Neuronal stem cell (in vitro differentiated cells): Measurements from ENCODE around the gene GPATCH2L.

ENCODE experiments used
- DNase-seq: peaks from one replicate; pipeline ENCODE4 v3.0.0-alpha.2; 2013; ENCODE audit warnings: low spot score
- H2AFZ ChIP-seq: one replicate; pipeline ENCODE4 v1.6.1; 2013; ENCODE audit warnings: mild to moderate bottlenecking, low read length, inconsistent platforms
- H2AK5ac ChIP-seq: 2 replicates; pipeline ENCODE4 v1.6.1; 2013; ENCODE audit warnings: low read depth, mild to moderate bottlenecking, inconsistent platforms, low read length, moderate library complexity, mixed read lengths
- H2BK120ac ChIP-seq: 2 replicates; pipeline ENCODE4 v1.6.1; 2013; ENCODE audit warnings: low read depth, mild to moderate bottlenecking, inconsistent platforms, low read length, moderate library complexity, mixed read lengths
- H2BK12ac ChIP-seq: one replicate; pipeline ENCODE4 v1.6.1; 2013; ENCODE audit warnings: low read length, inconsistent platforms
- H2BK15ac ChIP-seq: 2 replicates; pipeline ENCODE4 v1.6.1; 2013; ENCODE audit warnings: mild to moderate bottlenecking, low read length, inconsistent platforms, mixed read lengths
- H2BK5ac ChIP-seq: one replicate; pipeline ENCODE4 v1.6.1; 2013; ENCODE audit warnings: inconsistent platforms, mild to moderate bottlenecking, low read length, moderate library complexity
- H3K14ac ChIP-seq: one replicate; pipeline ENCODE4 v1.6.1; 2013; ENCODE audit warnings: low read length, inconsistent platforms
- H3K18ac ChIP-seq: 2 replicates; pipeline ENCODE4 v1.6.1; 2013; ENCODE audit warnings: low read length, inconsistent platforms
- H3K23ac ChIP-seq: 2 replicates; pipeline ENCODE4 v1.6.1; 2013; ENCODE audit warnings: low read depth, mild to moderate bottlenecking, mixed read lengths, low read length, inconsistent platforms; ENCODE audit not compliant: poor library complexity
- H3K27ac ChIP-seq: replicated peaks from 3 replicates; pipeline ENCODE4 v1.5.1; 2013; ENCODE audit warnings: low read length, inconsistent platforms
- H3K27me3 ChIP-seq, 3 experiments: 2 replicates each; pipeline ENCODE4 v1.6.1; 2013; ENCODE audit warnings: low read length in 3 of 3, mild to moderate bottlenecking in 2 of 3, inconsistent platforms in 1 of 3, low read depth in 1 of 3, mixed read lengths in 1 of 3, moderate library complexity in 1 of 3; ENCODE audit not compliant: control insufficient read depth in 3 of 3, insufficient read depth in 3 of 3
- H3K36me3 ChIP-seq, 2 donors: replicated peaks in 1 of 2; 2 replicates each; pipeline ENCODE4 v1.6.1; 2013; ENCODE audit warnings: low read length in 2 of 2; ENCODE audit not compliant: control insufficient read depth in 2 of 2, insufficient read depth in 2 of 2
- H3K4ac ChIP-seq: 2 replicates; pipeline ENCODE4 v1.6.1; 2013; ENCODE audit warnings: inconsistent platforms, mild to moderate bottlenecking, low read length, moderate library complexity
- H3K4me1 ChIP-seq, 2 donors: 1 replicate in 1 of 2; 2 replicates in 1 of 2; pipeline ENCODE4 v1.6.1; 2013; ENCODE audit warnings: low read length in 2 of 2, low read depth in 1 of 2; ENCODE audit not compliant: control insufficient read depth in 2 of 2, insufficient read depth in 1 of 2
- H3K4me2 ChIP-seq: one replicate; pipeline ENCODE4 v1.6.1; 2013; ENCODE audit warnings: mild to moderate bottlenecking, low read length, inconsistent platforms; ENCODE audit not compliant: insufficient read depth, poor library complexity, severe bottlenecking
- H3K4me3 ChIP-seq, 2 donors: 2 replicates each; pipeline ENCODE4 v1.5.1; 2013; ENCODE audit warnings: low read length in 2 of 2, mild to moderate bottlenecking in 2 of 2, inconsistent platforms in 1 of 2, moderate library complexity in 1 of 2
- H3K79me1 ChIP-seq: one replicate; pipeline ENCODE4 v1.6.1; 2013; ENCODE audit warnings: low read depth, mild to moderate bottlenecking, inconsistent platforms, low read length, moderate library complexity
- H3K9ac ChIP-seq: one replicate; pipeline ENCODE4 v1.6.1; 2013; ENCODE audit warnings: mild to moderate bottlenecking, low read depth, low read length, inconsistent platforms; ENCODE audit not compliant: poor library complexity
- H3K9me3 ChIP-seq, 2 donors: replicated peaks in 1 of 2; 2 replicates each; pipeline versions ENCODE3 to v1.6.1; 2013; ENCODE audit warnings: low read length in 2 of 2, mild to moderate bottlenecking in 2 of 2, inconsistent platforms in 1 of 2, low read depth in 1 of 2, mixed read lengths in 1 of 2, moderate library complexity in 1 of 2; ENCODE audit not compliant: control insufficient read depth in 2 of 2, insufficient read depth in 1 of 2
- H4K8ac ChIP-seq: one replicate; pipeline ENCODE4 v1.6.1; 2013; ENCODE audit warnings: low read depth, mild to moderate bottlenecking, inconsistent platforms, low read length, moderate library complexity
- H4K91ac ChIP-seq: one replicate; pipeline ENCODE4 v1.6.1; 2013; ENCODE audit warnings: low read length, low read depth, mild to moderate bottlenecking, inconsistent platforms; ENCODE audit not compliant: poor library complexity
- WGBS, 2 donors: extraction: QIAGEN DNeasy Blood & Tissue Kit; methylation state at CpG; one replicate each; pipeline ENCODE4 v1.1.7; 2013; ENCODE audit warnings: missing lambda C conversion rate in 2 of 2, mixed read lengths in 1 of 2; ENCODE audit not compliant: insufficient read length in 2 of 2, insufficient replicate concordance in 1 of 2; ENCODE audit errors: extremely low coverage in 2 of 2; 5-methylcytosine and 5-hydroxymethylcytosine counted together

The GPATCH2L gene

GRCh38 chr14:76201162-76201561 is 49.4 kb downstream of the GPATCH2L start:
- H4K8ac ChIP-seq, result no peak overlapping the region
- no CpG with 5 or more reads among the region's 5 CpGs for WGBS, 2 donors
- no peaks in the 10 kb centered on the region for H3K9me3 ChIP-seq
- no peak for DNase-seq
- H3K27ac ChIP-seq, result no peak overlapping the region
- no peaks in the 10 kb centered on the region for H3K79me1 ChIP-seq
- no peak overlapping the region for H3K4me3 ChIP-seq
- H2BK5ac ChIP-seq, result no peak overlapping the region
- H2BK12ac ChIP-seq, result no peak overlapping the region
- H2AK5ac ChIP-seq, result no peak overlapping the region
- no peak overlapping the region for H2AFZ ChIP-seq
- H3K27me3 ChIP-seq, result no peaks in the 10 kb centered on the region
- H3K9ac ChIP-seq, result no peak overlapping the region
- no peak overlapping the region for H2BK120ac ChIP-seq
- peaks cover 6 to 90% of the 10 kb centered on the region in 2 donors for H3K36me3 ChIP-seq
- no peak overlapping the region for H3K4me2 ChIP-seq
- H3K18ac ChIP-seq, result no peak overlapping the region
- H2BK15ac ChIP-seq, result no peak overlapping the region
- H4K91ac ChIP-seq, result no peak overlapping the region
- no peak overlapping the region for H3K23ac ChIP-seq
- no peak overlapping the region for H3K14ac ChIP-seq
- H3K4me1 ChIP-seq, result no peaks in the 10 kb centered on the region
- no peak overlapping the region for H3K4ac ChIP-seq

- Histone ChIP-seq H3K4ac (no peak overlapping the region), H4K91ac (no peak overlapping the region), H2BK12ac (no peak overlapping the region), H2BK120ac (no peak overlapping the region), H3K36me3 (peaks cover 2 to 73% of the 10 kb centered on the region in 2 donors), H3K27me3 (no peaks in the 10 kb centered on the region), H3K14ac (no peak overlapping the region), H3K9me3 (no peaks in the 10 kb centered on the region), H3K79me1 (no peaks in the 10 kb centered on the region), H2BK5ac (no peak overlapping the region), H2AFZ (no peak overlapping the region), H3K18ac (no peak overlapping the region), H3K4me2 (no peak overlapping the region), H3K23ac (no peak overlapping the region), H3K27ac (no peak overlapping the region), H3K4me1 (peaks cover 0 to 2% of the 10 kb centered on the region in 2 donors), H3K9ac (no peak overlapping the region), H3K4me3 (no peak overlapping the region), H2BK15ac (no peak overlapping the region), H2AK5ac (no peak overlapping the region), H4K8ac (no peak overlapping the region)
- no peak for DNase-seq
- WGBS, 2 donors, result no CpG with 5 or more reads among the region's 11 CpGs
These were observed 51.6 kb downstream of the GPATCH2L start for GRCh38 chr14:76203086-76204001.

GRCh38 chr14:76204461-76205230 is 52.9 kb downstream of the GPATCH2L start:
- no peak overlapping the region for H3K27ac ChIP-seq
- no peak overlapping the region for H2BK120ac ChIP-seq
- no peaks in the 10 kb centered on the region for H3K9me3 ChIP-seq
- H2AK5ac ChIP-seq, result no peak overlapping the region
- no peak overlapping the region for H3K23ac ChIP-seq
- H3K18ac ChIP-seq, result no peak overlapping the region
- no peak overlapping the region for H4K8ac ChIP-seq
- no peaks in the 10 kb centered on the region for H3K27me3 ChIP-seq
- H4K91ac ChIP-seq, result no peak overlapping the region
- no peak overlapping the region for H2BK5ac ChIP-seq
- H3K4me3 ChIP-seq, result no peak overlapping the region
- H3K14ac ChIP-seq, result no peak overlapping the region
- H3K79me1 ChIP-seq, result no peaks in the 10 kb centered on the region
- no peak for DNase-seq
- WGBS, 2 donors, result 100% methylated on average over 1 of the region's 5 CpGs; no CpG with 5 or more reads in 1 of the 2 donors
- H3K4ac ChIP-seq, result no peak overlapping the region
- H2AFZ ChIP-seq, result no peak overlapping the region
- H3K9ac ChIP-seq, result no peak overlapping the region
- no peak overlapping the region for H3K4me2 ChIP-seq
- peaks cover 2 to 60% of the 10 kb centered on the region in 2 donors for H3K36me3 ChIP-seq
- H2BK12ac ChIP-seq, result no peak overlapping the region
- H3K4me1 ChIP-seq, result peaks cover 0 to 4% of the 10 kb centered on the region in 2 donors
- no peak overlapping the region for H2BK15ac ChIP-seq

- Histone ChIP-seq H4K91ac (no peak overlapping the region), H3K4me2 (no peak overlapping the region), H3K23ac (no peak overlapping the region), H2BK120ac (no peak overlapping the region), H3K9ac (no peak overlapping the region), H2AFZ (no peak overlapping the region), H2BK15ac (no peak overlapping the region), H3K27me3 (no peaks in the 10 kb centered on the region), H3K18ac (no peak overlapping the region), H3K4me3 (no peak overlapping the region), H2AK5ac (no peak overlapping the region), H3K4ac (no peak overlapping the region), H3K14ac (no peak overlapping the region), H4K8ac (no peak overlapping the region), H2BK12ac (no peak overlapping the region), H3K27ac (no peak overlapping the region), H2BK5ac (no peak overlapping the region), H3K79me1 (no peaks in the 10 kb centered on the region), H3K4me1 (peaks cover 0 to 4% of the 10 kb centered on the region in 2 donors), H3K36me3 (peaks cover 2 to 49% of the 10 kb centered on the region in 2 donors), H3K9me3 (no peaks in the 10 kb centered on the region)
- no peak for DNase-seq
- WGBS, 2 donors, result no CpG with 5 or more reads among the region's 5 CpGs
These were observed 54.0 kb downstream of the GPATCH2L start for GRCh38 chr14:76205708-76206107.
